Fibroblast of mammary gland (primary cell): ENCODE results near the gene NUDT16L1.

Source experiments
- DNase-seq: peaks from one replicate; pipeline ENCODE4 v3.0.0-alpha.2; 2010; ENCODE audit warnings: low read depth
- H3K4me3 ChIP-seq: 2 replicates; pipeline ENCODE4 v1.5.1; 2011; ENCODE audit warnings: low read depth, mild to moderate bottlenecking, low read length, moderate library complexity; ENCODE audit not compliant: control insufficient read depth
- CTCF ChIP-seq: conservative IDR thresholded peaks from 2 replicates; pipeline ENCODE4 v1.5.1; 2011; ENCODE audit warnings: low read depth, low read length, inconsistent platforms; ENCODE audit not compliant: control insufficient read depth, insufficient read depth

The NUDT16L1 gene

GRCh38 chr16:4690946-4691665 lies 2.3 kb upstream of the NUDT16L1 start:
- TF ChIP-seq CTCF: no peak
- DNase-seq: no peak
- no peak overlapping the region for H3K4me3 ChIP-seq

- no peak overlapping the region for H3K4me3 ChIP-seq
- TF ChIP-seq CTCF: no peak
- no peak for DNase-seq
These were observed 1.5 kb upstream of the NUDT16L1 start for GRCh38 chr16:4691666-4692412.

- DNase-seq: no peak
- TF ChIP-seq CTCF: no peak
- H3K4me3 ChIP-seq: peak overlapping the region; percentile 62
These were observed 684 bp upstream of the NUDT16L1 start for GRCh38 chr16:4692460-4693295.

- DNase-seq: peak; percentile 70
- peak overlapping the region; percentile 70 for H3K4me3 ChIP-seq
- no peak for TF ChIP-seq CTCF
These were observed 737 bp downstream of the NUDT16L1 start for GRCh38 chr16:4693956-4694641.

- peak overlapping the region; percentile 70 for H3K4me3 ChIP-seq
These were observed 1.5 kb downstream of the NUDT16L1 start for GRCh38 chr16:4694642-4695451.

More at GRCh38 chr16:4694642-4695451, 1.5 kb downstream of the NUDT16L1 start:
- no peak for DNase-seq
- TF ChIP-seq CTCF: no peak
